ENCODE data around the gene MINDY3.

DNA sequence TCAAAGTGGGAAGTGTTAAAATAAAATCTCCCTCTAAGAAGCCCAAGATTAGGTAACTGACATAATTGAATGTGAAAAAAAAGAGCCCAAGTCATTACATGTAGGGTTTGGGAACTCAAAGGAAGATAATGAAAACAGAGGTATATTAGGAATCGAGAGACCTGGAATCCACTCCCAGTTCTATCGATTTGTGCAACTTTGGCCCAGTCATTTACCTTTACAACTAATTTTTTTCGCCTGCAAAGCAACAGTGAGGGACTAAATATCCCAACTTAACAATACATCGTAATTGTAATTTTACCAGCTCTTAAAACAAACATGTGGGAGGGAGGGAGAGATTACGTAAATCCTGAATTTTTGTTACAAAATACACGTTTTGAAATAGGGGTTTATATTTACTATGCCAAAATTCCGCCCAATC is 1.4 kb downstream of the MINDY3 start:
- TF ChIP-seq, protein P1, sequence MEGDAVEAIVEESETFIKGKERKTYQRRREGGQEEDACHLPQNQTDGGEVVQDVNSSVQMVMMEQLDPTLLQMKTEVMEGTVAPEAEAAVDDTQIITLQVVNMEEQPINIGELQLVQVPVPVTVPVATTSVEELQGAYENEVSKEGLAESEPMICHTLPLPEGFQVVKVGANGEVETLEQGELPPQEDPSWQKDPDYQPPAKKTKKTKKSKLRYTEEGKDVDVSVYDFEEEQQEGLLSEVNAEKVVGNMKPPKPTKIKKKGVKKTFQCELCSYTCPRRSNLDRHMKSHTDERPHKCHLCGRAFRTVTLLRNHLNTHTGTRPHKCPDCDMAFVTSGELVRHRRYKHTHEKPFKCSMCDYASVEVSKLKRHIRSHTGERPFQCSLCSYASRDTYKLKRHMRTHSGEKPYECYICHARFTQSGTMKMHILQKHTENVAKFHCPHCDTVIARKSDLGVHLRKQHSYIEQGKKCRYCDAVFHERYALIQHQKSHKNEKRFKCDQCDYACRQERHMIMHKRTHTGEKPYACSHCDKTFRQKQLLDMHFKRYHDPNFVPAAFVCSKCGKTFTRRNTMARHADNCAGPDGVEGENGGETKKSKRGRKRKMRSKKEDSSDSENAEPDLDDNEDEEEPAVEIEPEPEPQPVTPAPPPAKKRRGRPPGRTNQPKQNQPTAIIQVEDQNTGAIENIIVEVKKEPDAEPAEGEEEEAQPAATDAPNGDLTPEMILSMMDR (IDR thresholded peaks at IDR 0.05; ENCODE audit: borderline replicate concordance, extremely low read depth, low read length, poor library complexity, severe bottlenecking) = no peak
- TF ChIP-seq EZH2 (IDR thresholded peaks at IDR 0.05; ENCODE audit: borderline replicate concordance, low read depth, low read length, severe bottlenecking) = no peak
